HG02840 (cell line): ENCODE measurements around the gene RNU1-2.
"Not testable (repeated sequence)": the region's sequence is repeated elsewhere in the genome, so short reads cannot be mapped to it uniquely, and the experiment has no call there.

ENCODE experiments used
- ATAC-seq: cut with Tn5 transposase; IDR thresholded peaks from one replicate; pipeline ENCODE4 v1.9.1; 2021; ENCODE audit warnings: mild to moderate bottlenecking, moderate library complexity, moderate number of reproducible peaks; ENCODE audit not compliant: unreplicated experiment, low FRiP score

Gene RNU1-2

DNA sequence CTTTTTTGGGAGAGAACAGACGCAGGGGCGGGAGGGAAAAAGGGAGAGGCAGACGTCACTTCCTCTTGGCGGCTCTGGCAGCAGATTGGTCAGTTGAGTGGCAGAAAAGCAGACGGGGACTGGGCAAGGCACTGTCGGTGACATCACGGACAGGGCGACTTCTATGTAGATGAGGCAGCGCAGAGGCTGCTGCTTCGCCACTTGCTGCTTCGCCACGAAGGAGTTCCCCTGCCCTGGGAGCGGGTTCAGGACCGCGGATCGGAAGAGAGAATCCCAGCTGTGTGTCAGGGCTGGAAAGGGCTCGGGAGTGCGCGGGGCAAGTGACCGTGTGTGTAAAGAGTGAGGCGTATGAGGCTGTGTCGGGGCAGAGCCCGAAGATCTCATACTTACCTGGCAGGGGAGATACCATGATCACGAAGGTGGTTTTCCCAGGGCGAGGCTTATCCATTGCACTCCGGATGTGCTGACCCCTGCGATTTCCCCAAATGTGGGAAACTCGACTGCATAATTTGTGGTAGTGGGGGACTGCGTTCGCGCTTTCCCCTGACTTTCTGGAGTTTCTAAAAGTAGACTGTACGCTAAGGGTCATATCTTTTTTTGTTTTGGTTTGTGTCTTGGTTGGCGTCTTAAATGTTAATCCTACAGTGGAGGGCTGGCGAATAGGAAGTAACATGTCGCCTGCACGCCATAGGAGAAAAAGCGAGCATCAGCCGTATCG lies at the start of gene RNU1-2:
TSS of gene RNU1-2 (plus strand) at position 383 of the 718 bp plus-strand sequence.
- peak; percentile 99 for ATAC-seq

GRCh38 chr1:16856201-16856600 lies 39.6 kb upstream of the RNU1-2 start:
- not testable (repeated sequence) for ATAC-seq

- ATAC-seq: not testable (repeated sequence)
These were observed 36.4 kb upstream of the RNU1-2 start for GRCh38 chr1:16859167-16860041.

- ATAC-seq: not testable (repeated sequence)
These were observed 35.7 kb upstream of the RNU1-2 start for GRCh38 chr1:16860048-16860447.

DNA sequence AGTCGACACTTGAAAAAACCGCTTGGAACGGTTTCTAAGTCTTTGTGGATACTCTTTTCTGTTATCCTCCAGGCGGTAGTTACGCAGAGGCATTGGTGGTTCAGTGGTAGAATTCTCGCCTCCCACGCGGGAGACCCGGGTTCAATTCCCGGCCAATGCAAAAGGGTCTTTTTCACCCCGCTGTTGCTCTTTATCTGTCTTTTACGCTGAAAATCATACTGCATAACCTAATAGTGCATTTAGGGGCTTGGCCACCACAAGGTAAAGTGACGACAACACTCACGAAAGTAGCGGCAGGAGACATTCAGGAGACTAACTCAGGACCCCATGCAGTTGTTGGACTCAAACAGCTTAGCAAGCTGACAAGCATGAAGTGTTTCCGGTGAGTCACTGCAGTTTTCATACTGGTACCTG lies 33.9 kb upstream of the RNU1-2 start:
- ATAC-seq: not testable (repeated sequence)

DNA sequence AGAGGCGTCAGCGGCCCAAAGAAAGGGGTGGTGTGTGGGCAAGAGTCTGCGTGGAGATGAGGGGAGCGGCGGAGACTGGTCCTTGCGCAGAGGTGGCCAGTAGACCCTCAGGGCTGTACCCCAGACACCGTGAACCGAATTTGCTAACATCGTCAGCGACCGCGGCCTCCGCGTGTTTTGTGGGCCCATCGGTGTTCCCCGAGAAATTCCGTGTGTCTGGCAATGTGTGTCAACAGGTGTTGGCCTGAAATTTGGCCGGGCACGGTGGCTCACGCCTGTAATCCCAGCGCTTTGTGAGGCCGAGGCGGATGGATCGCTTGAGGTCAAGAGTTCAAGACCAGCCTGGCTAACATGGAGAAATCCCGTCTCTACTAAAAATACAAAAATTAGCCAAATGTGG lies 33.4 kb upstream of the RNU1-2 start:
- not testable (repeated sequence) for ATAC-seq

- ATAC-seq: not testable (repeated sequence)
These were observed 32.8 kb upstream of the RNU1-2 start for GRCh38 chr1:16863024-16863423.

GRCh38 chr1:16866926-16867707 lies 28.7 kb upstream of the RNU1-2 start:
- ATAC-seq: not testable (repeated sequence)

DNA sequence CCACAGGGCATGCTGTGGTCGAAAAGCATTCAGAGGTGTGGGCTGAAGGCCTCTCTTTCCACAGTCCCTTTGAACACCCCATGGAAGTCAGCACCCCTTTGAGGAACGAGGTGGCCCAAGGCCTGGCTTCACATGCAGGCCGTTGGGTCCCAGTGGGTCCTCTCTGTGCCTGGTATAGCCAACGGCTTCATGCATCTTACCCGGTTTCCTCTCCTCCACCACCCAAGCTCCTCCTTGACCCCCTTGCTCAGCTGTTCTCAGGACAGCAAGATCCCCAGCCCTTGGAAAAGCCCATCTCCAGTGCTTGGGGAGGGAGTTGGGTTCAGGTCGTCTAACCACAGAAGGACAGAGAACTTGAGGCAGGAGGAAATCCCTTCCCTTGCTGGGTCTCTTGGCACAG lies 27.0 kb upstream of the RNU1-2 start:
- not testable (repeated sequence) for ATAC-seq

- not testable (repeated sequence) for ATAC-seq
These were observed 25.8 kb upstream of the RNU1-2 start for GRCh38 chr1:16869996-16870395.

DNA sequence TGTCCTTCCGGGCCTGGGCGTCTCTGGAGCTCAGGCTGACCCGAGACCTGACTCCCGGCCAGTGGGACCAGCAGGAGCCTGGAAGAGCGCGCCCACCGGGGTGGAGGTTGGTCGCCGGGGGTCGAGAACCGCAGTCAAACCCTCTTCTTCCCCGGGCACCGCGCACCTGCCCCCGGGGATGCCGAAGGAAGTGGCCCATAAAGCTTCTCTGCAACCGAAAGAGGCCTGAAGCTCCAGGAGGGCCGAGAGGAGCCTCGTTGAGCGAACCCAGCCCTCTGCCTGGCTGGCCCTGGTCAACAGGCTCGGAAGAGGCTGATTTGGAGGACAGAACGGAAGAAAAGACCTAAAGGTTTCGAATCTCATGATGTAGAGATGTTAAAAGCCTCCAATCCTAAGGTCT lies 24.6 kb upstream of the RNU1-2 start:
- ATAC-seq: not testable (repeated sequence)

DNA sequence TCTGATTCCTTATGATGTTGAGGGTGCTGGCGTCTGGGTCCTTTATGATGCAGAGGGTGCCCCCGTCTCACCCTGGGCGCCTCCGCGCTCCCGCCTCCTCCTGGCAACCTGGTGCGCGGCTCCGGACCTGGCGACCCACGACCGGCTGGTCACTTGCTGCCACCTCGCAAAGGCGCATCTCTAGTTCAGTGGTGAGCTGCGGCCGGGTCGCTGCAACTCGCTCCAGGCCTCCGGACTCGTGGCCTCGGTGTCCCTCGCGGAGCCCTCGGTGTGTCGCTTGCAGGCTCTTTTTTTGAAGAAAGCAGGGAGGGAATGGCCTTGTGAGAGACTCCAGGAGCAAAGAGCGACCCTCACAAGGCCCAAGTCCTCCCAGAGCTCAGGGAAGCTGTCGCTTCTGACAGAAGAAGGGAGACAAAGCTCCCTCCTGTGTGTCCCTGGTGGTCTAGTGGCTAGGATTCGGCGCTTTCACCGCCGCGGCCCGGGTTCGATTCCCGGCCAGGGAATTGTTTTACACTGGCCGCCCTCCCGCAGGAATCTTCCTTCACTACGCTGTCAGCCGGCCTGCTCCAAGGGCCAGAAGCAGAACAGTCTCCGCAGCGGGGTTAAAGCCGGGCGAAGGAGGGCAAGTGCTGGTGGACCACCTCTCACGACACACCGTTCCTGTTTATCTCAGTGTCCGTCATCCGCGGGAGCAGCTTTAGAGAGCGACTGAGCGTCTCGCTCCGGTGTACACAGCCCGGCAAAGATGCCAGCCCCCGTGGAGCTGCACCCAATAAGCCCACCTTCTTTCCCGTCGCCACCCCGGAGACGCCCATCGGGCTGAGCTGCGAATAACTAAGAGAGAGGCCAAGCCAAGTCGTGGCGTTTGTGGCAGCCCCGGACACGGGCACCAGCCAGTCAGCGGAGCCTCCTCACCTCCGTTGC lies 23.4 kb upstream of the RNU1-2 start:
- not testable (repeated sequence) for ATAC-seq

GRCh38 chr1:16873076-16873879 lies 22.5 kb upstream of the RNU1-2 start:
- ATAC-seq: not testable (repeated sequence)

DNA sequence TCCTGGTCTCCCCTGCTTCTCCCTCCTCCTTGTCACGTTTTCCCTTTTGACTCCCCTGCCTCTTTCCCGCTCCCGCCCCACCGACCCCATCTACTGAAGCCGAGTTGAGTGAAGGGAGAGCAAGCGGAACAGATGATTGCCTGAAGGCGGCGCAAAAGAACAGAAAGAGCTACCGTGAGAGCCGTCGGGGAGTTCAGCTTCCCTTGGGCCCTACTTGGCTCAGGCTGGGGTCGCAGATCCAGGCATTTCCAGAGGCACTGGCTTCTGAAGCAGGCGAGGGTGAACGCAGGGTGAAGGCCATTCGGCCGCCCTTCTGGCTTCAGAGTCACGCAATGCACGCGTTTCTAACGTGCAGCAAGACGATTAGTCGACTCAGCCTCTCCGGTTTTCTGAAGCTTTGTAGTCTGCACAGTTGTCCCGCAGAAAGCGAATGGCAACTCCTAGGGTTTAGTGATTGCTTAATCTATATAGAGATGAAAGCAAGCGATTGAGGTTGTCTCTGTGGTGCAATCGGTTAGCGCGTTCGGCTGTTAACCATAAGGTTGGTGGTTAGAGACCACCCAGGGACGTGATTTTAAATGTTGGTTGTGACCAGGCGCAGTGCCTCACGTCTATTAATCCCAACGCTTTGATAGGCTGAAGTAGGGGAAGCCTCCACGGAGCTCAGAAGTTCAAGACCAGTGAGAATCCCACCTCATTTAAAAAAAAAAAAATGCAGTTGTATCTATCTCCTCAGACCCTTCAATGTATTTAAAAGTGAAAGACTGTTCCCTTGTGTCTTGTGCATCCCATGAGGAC lies 20.6 kb upstream of the RNU1-2 start:
- not testable (repeated sequence) for ATAC-seq

DNA sequence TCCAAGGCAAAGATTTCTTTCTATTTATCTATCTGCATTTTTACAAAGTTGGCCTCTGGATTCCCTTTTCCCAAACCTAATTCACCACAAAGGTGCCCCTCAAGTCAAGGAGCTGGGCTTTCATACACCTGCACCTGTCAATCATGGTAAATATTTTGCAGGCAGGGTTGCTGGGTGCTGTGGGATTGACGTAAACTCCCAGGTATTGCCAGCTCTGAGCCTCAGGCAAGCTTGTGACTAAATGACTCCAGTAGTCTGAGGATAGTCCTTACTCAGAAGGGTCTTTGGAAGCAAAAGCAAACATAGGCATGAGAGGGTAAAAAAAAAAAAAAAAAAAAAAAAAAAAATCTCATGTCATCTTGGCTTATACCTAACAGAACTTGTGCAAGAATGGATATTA lies 14.0 kb upstream of the RNU1-2 start:
- not testable (repeated sequence) for ATAC-seq

DNA sequence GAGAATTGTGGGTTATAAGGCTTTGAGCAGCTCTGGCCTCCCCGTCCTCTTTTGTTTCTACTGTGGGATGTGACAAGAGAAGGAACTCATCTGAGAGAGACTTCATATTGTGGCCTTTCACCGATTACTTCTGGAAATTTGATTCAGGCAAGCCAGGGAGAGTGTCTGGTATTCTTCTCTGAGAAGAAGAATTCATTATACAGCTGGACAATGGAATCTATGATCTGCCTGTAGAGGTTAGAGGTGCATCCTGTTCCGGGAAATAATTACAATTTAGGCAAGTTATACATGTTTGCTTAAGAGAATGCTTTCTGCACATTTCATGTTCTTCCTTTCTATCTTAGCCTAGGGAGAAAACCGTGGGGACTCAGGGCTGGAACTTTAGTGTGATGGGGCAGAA lies 12.8 kb upstream of the RNU1-2 start:
- ATAC-seq: no peak

GRCh38 chr1:16884487-16884886 lies 11.3 kb upstream of the RNU1-2 start:
- ATAC-seq: not testable (repeated sequence)
